NCI-H1436 (cell line): Measurements from ENCODE around the gene RBM23.

Experiments
- DNase-seq: peaks from one replicate; lab custom pipeline; 2025; lab: John Stamatoyannopoulos, UW

Gene RBM23

DNA sequence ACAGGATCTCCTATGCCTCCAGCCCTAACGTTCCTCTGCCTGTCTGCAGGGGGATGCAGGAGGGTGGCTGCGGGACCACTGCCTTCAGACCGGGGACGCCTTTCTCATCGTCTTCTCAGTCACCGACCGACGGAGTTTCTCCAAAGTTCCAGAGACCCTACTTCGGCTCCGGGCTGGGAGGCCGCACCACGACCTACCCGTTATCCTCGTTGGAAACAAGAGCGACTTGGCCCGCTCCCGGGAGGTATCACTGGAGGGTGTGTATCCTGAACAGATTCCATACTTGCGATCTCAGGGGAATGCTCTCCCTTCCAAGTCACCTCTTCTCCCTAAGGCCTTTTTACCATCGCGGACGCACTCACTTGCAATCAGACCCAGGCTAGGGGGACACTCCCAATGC lies 33.0 kb downstream of the RBM23 start:
- no peak for DNase-seq

DNA sequence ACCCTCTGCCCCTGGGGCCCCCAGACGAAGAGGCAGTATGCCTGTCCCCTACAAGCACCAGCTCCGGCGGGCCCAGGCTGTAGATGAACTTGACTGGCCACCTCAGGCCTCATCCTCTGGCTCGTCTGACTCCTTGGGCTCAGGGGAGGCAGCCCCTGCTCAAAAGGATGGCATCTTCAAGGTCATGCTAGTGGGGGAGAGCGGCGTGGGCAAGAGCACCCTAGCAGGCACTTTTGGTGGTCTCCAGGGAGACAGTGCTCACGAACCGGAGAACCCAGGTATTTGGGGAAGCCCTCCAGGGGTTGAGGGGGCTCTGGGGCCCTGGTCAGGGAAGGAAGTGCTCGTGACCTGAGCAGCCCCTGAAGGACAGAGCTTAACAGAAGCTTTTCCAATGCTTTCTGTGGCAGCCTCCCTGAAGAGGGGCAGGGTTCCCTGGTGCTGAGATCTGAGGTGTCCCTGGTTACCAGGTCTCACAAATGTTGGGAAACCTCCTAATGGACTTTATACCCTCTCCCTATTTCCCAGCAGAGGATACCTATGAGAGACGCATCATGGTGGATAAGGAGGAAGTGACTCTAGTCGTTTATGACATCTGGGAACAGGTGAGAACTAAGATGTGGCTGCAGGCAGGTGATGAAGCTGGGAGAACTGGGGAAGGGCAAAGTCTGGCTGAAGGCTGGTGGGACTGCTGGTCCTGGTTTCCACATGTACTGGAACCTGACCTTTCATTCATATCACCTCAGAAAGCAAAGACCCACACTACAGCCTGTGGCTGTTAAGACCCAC lies 34.0 kb downstream of the RBM23 start:
- DNase-seq: no peak

DNA sequence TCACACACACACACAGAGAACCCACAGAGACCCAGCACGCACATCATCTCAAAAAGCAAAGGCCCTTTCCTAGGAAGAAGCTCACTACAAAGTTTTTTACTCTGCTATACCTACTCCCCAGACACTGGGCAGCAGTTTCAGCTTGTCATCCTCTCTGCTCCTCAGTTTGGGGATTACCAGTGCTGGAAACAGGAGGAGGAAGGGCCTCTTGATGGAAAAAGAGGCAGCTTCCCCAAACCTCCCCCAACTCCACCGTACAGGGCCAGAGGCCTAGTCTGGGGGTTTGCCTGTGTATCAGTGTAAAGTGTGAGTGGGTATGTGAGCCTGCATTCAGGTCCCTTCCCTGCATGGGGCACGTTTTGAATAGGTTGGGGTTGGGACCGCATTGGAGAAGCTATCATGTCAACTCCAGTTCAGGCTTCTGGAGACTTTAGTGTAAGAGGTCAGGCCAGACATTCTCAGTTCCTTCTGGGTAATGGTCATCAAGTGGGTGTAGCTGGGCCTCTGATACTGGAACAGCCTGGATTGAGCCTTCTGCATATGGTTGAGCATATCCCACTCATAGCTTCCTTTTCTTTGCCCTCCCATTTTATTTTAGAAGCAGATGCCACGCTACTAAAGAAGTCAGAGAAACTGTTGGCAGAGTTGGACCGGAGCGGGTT lies 34.7 kb downstream of the RBM23 start:
- no peak for DNase-seq

DNA sequence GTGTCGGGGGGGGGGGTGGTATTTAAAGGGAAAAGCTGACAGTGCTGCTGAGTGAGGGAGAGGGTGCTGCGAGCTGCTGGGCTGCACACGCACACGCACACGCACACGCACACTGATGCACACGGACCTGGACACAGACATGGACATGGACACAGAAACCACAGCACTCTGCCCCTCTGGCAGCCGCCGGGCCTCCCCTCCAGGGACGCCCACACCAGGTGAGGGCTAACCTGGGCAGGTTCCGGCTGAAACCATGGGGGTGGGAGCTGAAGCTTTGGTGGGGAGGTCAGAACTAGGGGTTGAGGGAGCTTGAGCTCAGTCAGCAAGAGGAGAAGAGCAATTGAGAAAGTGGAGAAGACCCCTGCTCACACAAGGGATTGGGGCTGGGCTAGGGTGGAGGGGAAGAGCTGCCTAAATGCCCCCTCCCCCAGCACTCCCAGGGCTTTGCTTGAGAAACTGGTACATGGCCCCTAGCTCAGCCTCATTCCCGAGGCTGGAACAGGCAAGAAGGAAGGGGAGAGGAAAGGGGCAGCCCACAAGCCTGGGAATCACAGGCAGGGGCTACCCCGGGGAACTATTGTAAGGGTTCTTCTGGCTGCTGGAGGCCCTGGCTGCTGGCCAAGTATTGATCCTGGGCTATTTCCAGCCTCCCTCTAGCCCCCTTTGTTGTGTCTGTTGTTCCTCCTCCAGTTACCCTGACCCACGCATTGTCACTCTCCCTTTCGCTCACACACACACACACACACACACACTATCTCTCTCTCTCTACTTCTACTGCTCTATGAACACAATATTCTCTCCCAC lies 35.6 kb downstream of the RBM23 start, which contains the start of gene REM2:
TSS of gene REM2 (plus strand) at position 50 of the 804 bp plus-strand sequence. CDS start at position 116, 66 bp downstream.
- peak; percentile 2 for DNase-seq

DNA sequence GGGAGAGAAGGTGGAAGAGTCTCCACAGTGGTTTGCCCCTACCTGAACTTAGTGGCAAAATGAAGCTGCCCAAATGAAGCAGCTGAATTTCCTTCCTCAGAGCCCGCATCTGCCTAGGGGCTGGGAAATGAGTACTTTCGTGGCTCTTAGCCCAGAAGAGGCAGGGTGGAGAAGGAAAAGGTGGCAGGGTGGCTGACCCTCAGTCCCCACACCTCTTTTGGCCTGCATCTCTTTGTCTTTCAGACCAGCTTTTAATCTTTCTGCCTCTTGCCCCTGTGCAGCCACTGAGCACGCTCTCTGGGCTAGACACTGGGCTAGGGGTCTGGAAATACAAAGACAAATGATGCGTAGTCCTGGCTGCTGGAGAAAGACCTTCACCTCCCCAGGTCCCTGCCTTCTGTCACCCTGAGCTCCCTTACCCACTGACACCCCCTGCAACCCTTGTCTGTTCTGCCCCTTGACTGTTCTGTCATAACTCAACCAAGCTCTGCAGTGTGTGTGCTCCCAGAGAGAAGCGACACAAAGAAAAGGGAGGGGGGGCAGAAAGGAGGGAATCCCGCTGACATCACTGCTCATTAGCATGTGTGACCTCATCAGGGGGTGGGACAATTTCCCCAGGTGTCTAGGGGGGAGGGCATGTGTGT lies 36.3 kb downstream of the RBM23 start:
- DNase-seq: peak; percentile 77

DNA sequence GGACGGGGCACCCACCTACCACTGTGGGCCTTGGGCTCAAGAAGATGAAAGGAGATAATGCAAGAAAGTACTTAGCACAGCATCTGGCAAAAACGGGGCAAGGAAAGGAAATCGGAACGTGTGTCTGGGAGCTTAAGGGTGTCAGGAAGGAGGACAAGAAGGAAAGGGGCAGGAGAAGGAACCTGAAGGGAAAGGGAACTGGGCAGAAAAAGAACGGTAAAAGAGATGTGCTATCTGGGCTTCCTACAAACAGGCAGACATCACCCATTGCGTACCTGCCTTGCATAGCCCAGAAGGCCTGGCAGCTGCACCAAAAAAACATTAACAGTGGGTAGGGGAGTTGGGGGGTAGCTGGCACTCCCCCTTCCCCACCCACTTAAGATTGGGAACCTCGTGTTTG lies 36.9 kb downstream of the RBM23 start:
- no peak for DNase-seq

DNA sequence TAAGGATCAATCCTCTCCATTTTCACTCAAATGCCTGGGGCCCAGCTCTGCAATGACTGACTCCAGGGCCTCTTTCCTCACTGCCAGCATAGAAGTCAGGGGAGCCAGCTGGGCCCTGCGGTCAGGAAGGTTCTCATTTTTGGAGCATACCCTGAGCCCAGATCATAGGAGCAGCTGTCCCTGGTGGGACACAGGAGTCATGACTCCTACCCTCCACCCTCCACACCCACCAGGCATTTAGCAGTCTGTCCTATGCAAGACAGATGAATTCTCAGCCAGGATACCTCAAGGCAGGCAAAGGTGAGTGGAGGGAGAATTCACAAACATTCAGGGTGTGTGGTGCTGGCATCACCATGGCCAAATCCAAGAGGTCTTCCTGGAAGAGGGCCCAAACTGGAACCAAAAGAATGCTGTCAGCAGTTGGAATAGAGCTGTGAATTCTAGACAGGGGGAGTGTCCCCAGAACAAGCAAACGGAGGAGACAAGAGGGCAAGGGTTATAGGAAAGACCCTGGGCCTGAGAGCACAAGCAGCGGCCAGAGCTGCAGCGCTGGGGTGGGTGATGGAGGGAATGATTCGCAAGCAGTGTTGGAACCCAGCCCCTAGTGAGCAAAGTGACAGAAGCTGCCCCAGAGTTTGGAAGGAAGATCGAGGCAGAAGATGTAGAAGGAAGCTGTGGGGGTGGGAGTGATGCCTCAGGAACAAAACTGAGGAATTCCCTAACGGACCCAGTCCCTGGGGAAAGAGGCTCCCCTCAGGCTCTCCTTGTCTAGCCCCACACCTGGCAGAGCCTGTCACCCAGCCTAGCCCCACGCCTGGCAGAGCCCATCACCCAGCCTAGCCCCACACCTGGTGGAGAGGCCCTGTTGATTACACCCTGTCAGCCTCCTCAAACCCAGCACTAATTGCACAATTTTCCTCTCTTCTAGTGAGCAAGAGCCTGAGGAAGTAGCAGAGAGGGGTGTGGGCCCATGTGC lies 40.4 kb downstream of the RBM23 start:
- no peak for DNase-seq

DNA sequence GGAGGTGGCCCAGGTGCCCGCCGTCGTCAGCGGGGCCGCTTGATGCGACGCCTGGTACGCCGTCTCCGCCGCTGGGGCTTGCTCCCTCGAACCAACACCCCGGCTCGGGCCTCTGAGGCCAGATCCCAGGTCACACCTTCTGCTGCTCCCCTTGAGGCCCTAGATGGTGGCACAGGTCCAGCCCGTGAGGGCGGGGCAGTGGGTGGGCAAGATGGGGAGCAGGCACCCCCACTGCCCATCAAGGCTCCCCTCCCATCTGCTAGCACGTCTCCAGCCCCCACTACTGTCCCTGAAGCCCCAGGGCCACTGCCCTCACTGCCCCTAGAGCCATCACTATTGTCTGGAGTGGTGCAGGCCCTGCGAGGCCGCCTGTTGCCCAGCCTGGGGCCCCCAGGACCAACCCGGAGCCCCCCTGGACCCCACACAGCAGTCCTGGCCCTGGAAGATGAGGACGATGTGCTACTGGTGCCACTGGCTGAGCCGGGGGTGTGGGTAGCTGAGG lies 41.9 kb downstream of the RBM23 start:
- no peak for DNase-seq

DNA sequence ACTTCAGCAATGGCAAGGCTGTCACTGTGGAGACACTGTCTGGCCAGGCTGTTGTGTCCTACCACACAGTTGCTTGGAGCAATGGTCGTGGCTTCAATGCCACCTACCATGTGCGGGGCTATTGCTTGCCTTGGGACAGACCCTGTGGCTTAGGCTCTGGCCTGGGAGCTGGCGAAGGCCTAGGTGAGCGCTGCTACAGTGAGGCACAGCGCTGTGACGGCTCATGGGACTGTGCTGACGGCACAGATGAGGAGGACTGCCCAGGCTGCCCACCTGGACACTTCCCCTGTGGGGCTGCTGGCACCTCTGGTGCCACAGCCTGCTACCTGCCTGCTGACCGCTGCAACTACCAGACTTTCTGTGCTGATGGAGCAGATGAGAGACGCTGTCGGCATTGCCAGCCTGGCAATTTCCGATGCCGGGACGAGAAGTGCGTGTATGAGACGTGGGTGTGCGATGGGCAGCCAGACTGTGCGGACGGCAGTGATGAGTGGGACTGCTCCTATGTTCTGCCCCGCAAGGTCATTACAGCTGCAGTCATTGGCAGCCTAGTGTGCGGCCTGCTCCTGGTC lies 43.1 kb downstream of the RBM23 start:
- no peak for DNase-seq

DNA sequence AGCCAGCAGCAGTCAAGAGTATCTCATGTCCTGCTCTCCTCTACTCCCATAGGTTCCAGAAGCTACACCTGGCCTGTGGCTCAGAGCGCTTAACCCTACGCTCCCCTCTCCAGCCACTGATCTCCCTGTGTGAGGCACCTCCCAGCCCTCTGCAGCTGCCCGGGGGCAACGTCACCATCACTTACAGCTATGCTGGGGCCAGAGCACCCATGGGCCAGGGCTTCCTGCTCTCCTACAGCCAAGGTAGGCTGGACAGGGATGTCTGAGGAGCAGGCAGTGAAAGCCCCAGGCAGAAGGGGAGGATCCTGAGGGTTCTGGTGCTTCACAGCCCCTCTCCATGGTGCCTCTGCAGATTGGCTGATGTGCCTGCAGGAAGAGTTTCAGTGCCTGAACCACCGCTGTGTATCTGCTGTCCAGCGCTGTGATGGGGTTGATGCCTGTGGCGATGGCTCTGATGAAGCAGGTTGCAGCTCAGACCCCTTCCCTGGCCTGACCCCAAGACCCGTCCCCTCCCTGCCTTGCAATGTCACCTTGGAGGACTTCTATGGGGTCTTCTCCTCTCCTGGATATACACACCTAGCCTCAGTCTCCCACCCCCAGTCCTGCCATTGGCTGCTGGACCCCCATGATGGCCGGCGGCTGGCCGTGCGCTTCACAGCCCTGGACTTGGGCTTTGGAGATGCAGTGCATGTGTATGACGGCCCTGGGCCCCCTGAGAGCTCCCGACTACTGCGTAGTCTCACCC lies 43.8 kb downstream of the RBM23 start:
- DNase-seq: no peak

DNA sequence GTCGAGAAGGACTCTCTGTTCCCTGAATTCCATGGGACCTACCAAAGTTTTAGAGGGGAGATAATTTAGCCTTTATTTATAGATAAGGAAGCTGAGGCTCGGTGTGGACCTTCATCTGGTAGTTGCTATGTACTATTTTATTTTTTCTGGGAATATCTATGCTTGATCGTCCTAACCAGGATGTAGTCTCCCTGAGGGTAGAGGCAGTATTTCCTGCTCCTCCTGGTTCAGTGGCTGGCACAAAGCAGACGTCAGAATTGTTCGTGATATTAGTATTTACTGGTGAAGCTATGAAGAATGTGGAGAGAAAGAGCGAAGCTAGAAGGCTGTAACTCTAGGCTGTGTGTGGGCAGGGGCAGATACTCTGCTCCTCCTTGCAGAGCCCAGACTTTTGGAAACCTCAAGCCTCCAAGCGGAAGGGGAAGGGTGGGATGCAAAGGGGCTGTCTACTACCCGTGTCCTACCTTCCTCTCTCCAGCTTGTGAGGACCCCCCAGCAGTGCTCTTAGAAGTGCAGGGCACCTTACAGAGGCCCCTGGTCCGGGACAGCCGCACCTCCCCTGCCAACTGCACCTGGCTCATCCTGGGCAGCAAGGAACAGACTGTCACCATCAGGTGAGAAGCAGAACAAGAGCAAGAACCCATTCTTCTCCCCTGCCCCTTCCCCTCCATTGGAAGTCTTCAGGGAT lies 46.0 kb downstream of the RBM23 start:
- no peak for DNase-seq

DNA sequence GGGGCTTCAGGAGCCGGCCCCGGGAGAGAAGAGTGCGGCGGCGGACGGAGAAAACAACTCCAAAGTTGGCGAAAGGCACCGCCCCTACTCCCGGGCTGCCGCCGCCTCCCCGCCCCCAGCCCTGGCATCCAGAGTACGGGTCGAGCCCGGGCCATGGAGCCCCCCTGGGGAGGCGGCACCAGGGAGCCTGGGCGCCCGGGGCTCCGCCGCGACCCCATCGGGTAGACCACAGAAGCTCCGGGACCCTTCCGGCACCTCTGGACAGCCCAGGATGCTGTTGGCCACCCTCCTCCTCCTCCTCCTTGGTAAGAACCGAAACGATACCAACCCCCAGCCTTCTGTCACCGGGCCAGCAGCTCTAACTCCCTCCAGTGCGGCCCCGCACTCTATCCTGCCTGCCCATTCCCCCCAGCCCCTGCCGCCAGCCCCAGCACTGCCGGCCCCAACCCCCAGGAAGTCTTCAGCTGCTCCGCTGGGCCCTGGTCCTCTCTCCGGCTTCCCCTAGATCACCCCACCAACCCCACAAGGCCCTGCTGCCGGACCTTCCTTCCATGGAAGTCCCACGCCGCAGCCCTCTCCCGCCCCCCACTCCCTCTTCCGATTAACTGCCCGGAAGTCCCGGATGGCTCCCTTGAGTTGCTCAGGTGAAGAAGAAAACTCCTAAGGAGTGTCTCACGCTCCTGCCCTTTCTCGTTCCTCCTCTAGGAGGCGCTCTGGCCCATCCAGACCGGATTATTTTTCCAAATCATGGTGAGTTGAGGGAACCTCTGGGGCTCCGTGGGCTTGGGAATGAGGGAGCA lies 46.7 kb downstream of the RBM23 start:
- peak; percentile 78 for DNase-seq

DNA sequence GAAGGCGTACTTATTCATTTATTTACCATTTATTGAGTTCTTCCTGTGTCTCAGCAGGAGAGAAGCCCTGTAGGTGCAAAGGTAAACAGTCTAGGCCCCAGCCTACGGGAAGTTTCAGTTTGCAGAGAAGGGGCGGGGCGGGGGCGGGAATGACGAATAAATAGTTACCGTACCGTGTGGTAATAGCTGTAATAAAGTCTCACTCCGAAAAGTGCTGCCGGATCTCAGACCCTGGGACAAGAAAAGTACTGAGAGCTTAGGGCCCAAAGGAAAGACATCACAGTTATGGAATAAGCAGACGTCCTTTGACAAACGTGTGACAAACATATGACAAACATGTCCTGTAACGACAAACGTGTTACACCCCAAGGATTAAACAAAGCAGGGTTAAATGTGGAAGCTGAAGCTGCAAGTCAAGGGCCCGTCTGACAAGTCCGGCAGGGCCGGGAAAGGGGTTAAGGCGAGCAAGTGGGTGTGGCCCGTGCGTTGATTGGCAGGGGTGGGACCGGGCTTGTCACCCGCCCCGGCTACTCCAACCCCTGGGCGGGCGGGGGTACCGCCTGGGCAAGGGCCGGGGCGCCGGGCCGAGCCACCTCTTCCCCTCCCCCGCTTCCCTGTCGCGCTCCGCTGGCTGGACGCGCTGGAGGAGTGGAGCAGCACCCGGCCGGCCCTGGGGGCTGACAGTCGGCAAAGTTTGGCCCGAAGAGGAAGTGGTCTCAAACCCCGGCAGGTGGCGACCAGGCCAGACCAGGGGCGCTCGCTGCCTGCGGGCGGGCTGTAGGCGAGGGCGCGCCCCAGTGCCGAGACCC lies 47.5 kb downstream of the RBM23 start, which contains the start of gene LRP10:
TSS of gene LRP10 (plus strand) at position 517 of the 809 bp plus-strand sequence. CDS start 564 bp downstream, outside the sequence.
- peak; percentile 14 for DNase-seq

DNA sequence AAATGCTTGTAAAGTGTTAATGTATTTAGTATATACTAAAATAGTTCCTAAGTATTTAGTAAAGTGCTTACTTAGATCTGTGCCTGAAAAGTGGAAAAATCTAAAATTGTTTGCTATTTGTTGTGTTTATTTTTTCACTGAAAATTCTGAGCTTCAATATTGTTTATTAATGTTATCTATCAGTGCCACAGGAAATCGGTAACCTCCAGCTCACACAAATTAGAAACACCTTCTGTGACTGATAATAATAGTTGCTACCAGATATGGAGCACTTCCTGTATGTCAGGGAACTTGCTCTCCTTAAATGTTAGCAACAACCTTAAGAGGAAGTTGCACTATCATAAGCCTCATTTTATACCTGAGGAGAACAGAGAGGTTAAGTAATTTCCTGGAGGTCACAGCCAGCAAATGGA lies 48.1 kb downstream of the RBM23 start:
- peak; percentile 11 for DNase-seq

DNA sequence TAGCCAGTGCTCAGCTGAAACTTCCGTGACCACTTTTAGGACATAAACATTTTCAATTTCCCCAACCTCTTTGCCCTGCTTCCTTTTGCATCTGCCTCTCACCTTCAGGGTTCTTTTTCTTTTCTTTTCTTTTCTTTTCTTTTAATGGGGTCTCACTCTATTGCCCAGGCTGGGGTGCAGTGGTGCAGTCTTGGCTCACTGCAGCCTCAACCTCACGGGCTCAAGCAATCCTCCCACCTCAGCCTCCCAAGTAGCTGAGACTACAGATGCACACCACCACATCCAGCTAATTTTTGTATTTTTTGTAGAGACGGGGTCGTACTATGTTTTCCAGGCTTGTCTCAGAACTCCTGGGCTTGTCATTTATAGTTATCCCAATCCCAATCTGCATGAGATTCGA lies 52.1 kb downstream of the RBM23 start:
- DNase-seq: no peak

DNA sequence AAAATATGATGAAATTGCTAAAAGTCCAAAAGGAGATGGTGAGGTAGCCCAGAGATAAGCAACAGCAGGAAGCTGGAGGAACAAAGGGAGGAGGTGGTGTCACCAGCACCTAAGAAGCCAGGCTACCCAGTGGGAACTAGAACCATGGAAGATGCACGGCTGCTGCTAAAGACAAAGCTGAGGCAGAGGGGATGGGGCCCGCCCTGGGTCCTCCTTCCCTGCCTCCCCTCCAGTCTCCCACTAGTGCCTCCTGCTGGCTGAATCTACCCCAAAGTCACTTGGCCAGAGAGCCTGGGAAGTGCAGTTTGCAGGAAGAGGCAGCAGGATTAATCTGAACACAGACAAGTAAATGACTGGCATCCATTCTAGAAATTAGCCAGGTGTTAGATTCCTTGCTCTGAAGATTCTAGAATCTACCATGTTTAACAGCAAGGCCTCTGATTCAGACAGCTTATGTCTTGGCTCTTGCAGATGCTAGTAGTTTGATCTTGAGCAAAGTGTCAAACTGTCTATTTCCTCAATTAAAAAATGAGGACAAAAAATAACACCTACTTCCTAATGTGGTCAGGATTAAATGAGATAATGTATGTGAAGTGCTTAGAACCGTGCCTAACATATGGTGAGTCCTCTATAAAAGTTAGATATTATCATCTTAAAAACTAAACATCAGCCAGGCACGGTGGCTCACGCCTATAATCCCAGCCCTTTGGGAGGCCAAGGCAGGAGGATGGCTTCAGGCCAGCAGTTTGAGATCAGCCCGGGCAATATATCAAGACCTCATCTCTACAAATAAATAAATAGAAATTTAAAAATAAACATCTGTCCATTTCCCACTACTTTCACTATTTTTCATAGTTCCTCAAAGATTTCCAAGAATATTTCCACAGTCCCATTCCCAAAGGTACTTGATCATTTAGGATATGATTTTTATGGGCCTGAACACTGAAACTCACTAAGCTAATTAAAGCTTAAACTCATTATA lies 53.2 kb downstream of the RBM23 start:
- DNase-seq: no peak
